Thymus (tissue), 11 donors: ENCODE results near the gene B4GALT3. TPM values are rescaled to one million over a fixed set of nuclear protein-coding genes. Genes with fewer than 3 reads are reported as not detected.

Experiments used
- DNase-seq, 9 donors: peaks; one replicate each; pipeline ENCODE4 v3.0.0-alpha.2; 2013; ENCODE audit warnings: low spot score in 9 of 9, low read depth in 6 of 9, missing footprints in 1 of 9
- H3K27ac ChIP-seq, 2 donors: one replicate each; pipeline ENCODE4 v1.5.1; 2013; ENCODE audit warnings: control low read depth in 1 of 2, low read depth in 1 of 2, low read length in 1 of 2, mild to moderate bottlenecking in 1 of 2, moderate library complexity in 1 of 2
- H3K27me3 ChIP-seq, 2 donors: one replicate each; pipeline ENCODE4 v1.5.1; 2013; ENCODE audit warnings: low read length in 1 of 2; ENCODE audit not compliant: control insufficient read depth in 2 of 2, insufficient read depth in 1 of 2
- H3K36me3 ChIP-seq, 2 donors: one replicate each; pipeline ENCODE4 v1.5.1; 2013; ENCODE audit warnings: low read length in 1 of 2, mild to moderate bottlenecking in 1 of 2, moderate library complexity in 1 of 2; ENCODE audit not compliant: control insufficient read depth in 2 of 2, insufficient read depth in 2 of 2
- H3K4me1 ChIP-seq, 2 donors: one replicate each; pipeline ENCODE4 v1.5.1; 2013; ENCODE audit warnings: low read length in 2 of 2; ENCODE audit not compliant: control insufficient read depth in 2 of 2, insufficient read depth in 2 of 2
- H3K4me3 ChIP-seq, 2 donors: one replicate each; pipeline ENCODE4 v1.5.1; 2013; ENCODE audit warnings: low read length in 2 of 2, control low read depth in 1 of 2, mild to moderate bottlenecking in 1 of 2
- H3K9me3 ChIP-seq, 2 donors: one replicate each; pipeline ENCODE4 v1.5.1; 2013; ENCODE audit warnings: low read length in 1 of 2, mild to moderate bottlenecking in 1 of 2; ENCODE audit not compliant: control insufficient read depth in 2 of 2, insufficient read depth in 1 of 2
- WGBS: extraction: QIAGEN DNeasy Blood & Tissue Kit; methylation state at CpG from one replicate; pipeline ENCODE4 v1.1.7; 2013; 5-methylcytosine and 5-hydroxymethylcytosine counted together
- polyA plus RNA-seq: library from polyadenylated mRNA; stranded (reverse); fragments of 200-250 nt; gene quantifications from one replicate; pipeline ENCODE4 v1.2.3, GENCODE V29; 2013
- total RNA-seq: library from RNA; stranded (reverse); fragments of 120-200 nt; gene quantifications from one replicate; pipeline ENCODE4 v1.2.4, GENCODE V29; 2013
- donor health status: healthy.

B4GALT3 gene
- total and polyA plus RNA-seq, 2 donors: 14.3 to 32.0 TPM

GRCh38 chr1:161132410-161133219 lies 44.7 kb downstream of the B4GALT3 start, which contains the start of gene DEDD:
TSS of gene DEDD (minus strand) at chr1:161132667. CDS start at chr1:161124462, 8,205 bp downstream.
- peaks cover 23 to 29% of the 10 kb centered on the region in 2 donors for H3K4me1 ChIP-seq
- peaks cover 2 to 32% of the 10 kb centered on the region in 2 donors for H3K36me3 ChIP-seq
- H3K4me3 ChIP-seq: peak within 1 kb of the TSS; percentile 63 to 80
- H3K27me3 ChIP-seq: no peaks in the 10 kb centered on the region
- WGBS: under 1% methylated on average over 68 of the region's 68 CpGs
- peak; percentile 68 to 96 (median 88) for DNase-seq
- peak within 1 kb of the TSS; percentile 80 to 93 for H3K27ac ChIP-seq
- H3K9me3 ChIP-seq: no peaks in the 10 kb centered on the region

- H3K27me3 ChIP-seq: no peaks in the 10 kb centered on the region
- peak overlapping the region; percentile 63 to 80 for H3K4me3 ChIP-seq
- 9% methylated on average over 22 of the region's 22 CpGs for WGBS
- H3K27ac ChIP-seq: peak overlapping the region; percentile 67 to 93
- H3K36me3 ChIP-seq: peaks cover 5 to 38% of the 10 kb centered on the region in 2 donors
- DNase-seq: peak in 2 of 9 donors; percentile 10 to 37
- peaks cover 23 to 30% of the 10 kb centered on the region in 2 donors for H3K4me1 ChIP-seq
- H3K9me3 ChIP-seq: no peaks in the 10 kb centered on the region
Measured at GRCh38 chr1:161131523-161132409, 45.5 kb downstream of the B4GALT3 start.

GRCh38 chr1:161130266-161130665 lies 47.0 kb downstream of the B4GALT3 start:
- Histone ChIP-seq H3K4me1 (peaks cover 23 to 30% of the 10 kb centered on the region in 2 donors), H3K36me3 (peaks cover 8 to 49% of the 10 kb centered on the region in 2 donors), H3K9me3 (no peaks in the 10 kb centered on the region), H3K27ac (no peak overlapping the region), H3K4me3 (no peak overlapping the region), H3K27me3 (no peaks in the 10 kb centered on the region)
- WGBS: 90% methylated on average over 1 of the region's 1 CpG
- no peak for DNase-seq

DNA sequence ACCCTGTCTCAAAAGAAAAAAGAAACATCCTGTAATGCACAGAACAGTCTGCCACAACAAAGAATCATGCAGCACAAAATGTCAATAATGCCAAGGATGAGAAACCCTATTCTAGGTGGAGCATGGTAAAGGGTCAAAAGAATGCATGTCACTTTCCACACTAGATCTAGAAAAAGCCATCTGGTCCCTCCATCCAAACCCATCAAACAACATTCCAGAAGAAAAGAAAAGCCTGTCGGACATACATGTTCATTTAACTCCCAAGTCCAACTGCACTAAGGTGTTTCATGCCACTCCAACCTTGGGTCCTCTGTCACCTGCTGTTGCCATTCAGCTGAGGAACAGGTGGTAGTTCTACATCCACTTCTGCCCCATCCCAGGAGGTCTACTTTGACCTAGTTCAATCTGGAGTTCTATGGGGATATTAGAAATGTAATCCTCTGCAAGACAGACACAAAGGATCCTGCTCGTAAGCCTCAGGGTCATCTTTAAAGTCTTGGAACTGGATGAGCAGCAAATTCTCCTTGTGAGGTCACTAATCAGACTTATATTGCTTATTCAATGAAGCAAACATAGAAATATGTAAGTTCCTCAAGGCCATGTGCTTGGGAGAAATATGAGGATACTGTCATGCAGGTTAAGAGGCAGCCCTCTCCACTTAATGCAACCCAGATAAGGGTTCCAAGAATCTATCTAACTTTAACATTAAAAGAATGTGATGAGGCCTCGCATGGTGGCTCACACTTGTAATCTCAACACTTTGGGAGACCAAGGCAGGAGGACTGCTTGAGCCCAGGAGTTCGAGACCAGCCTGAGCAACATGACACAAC lies 48.5 kb downstream of the B4GALT3 start:
- WGBS: 97% methylated on average over 4 of the region's 4 CpGs
- H3K36me3 ChIP-seq: peaks cover 21 to 64% of the 10 kb centered on the region in 2 donors
- H3K4me1 ChIP-seq: peaks cover 23 to 27% of the 10 kb centered on the region in 2 donors
- H3K27ac ChIP-seq: no peak overlapping the region
- no peaks in the 10 kb centered on the region for H3K27me3 ChIP-seq
- no peaks in the 10 kb centered on the region for H3K9me3 ChIP-seq
- no peak overlapping the region for H3K4me3 ChIP-seq
- peak in 1 of 9 donors; percentile 11 for DNase-seq

GRCh38 chr1:161127649-161128048 lies 49.7 kb downstream of the B4GALT3 start:
- Histone ChIP-seq H3K36me3 (peaks cover 32 to 72% of the 10 kb centered on the region in 2 donors), H3K4me1 (peaks cover 17 to 21% of the 10 kb centered on the region in 2 donors), H3K9me3 (no peaks in the 10 kb centered on the region), H3K4me3 (no peak overlapping the region), H3K27me3 (no peaks in the 10 kb centered on the region), H3K27ac (no peak overlapping the region)
- 95% methylated on average over 2 of the region's 2 CpGs for WGBS
- no peak for DNase-seq

- H3K4me1 ChIP-seq: peaks cover 16 to 21% of the 10 kb centered on the region in 2 donors
- peaks cover 58 to 77% of the 10 kb centered on the region in 2 donors for H3K36me3 ChIP-seq
- no peak overlapping the region for H3K27ac ChIP-seq
- H3K9me3 ChIP-seq: no peaks in the 10 kb centered on the region
- no peak overlapping the region for H3K4me3 ChIP-seq
- 97% methylated on average over 6 of the region's 6 CpGs for WGBS
- H3K27me3 ChIP-seq: no peaks in the 10 kb centered on the region
- DNase-seq: no peak
Measured at GRCh38 chr1:161122967-161123366, 54.3 kb downstream of the B4GALT3 start.

GRCh38 chr1:161121834-161122233 lies 55.5 kb downstream of the B4GALT3 start:
- H3K9me3 ChIP-seq: no peaks in the 10 kb centered on the region
- H3K36me3 ChIP-seq: peaks cover 53 to 66% of the 10 kb centered on the region in 2 donors
- peak overlapping the region in 1 of 2 donors; percentile 32 for H3K27ac ChIP-seq
- DNase-seq: no peak
- no peak overlapping the region for H3K4me3 ChIP-seq
- no peaks in the 10 kb centered on the region for H3K27me3 ChIP-seq
- peaks cover 19 to 23% of the 10 kb centered on the region in 2 donors for H3K4me1 ChIP-seq
- WGBS: 87% methylated on average over 4 of the region's 4 CpGs
